Measurements from ENCODE around the gene TECTA.

- TF ChIP-seq CTCF (IDR thresholded peaks at IDR 0.05) (no peak), ZFX (IDR thresholded peaks at IDR 0.05; ENCODE audit: borderline replicate concordance) (no peak)
Observed at GRCh38 chr11:121071846-121072450, 29.1 kb upstream of the TECTA start.

Measured in 22Rv1 (cell line).